GM12891 (cell line): ENCODE results near the gene DNASE2B.

Experiments used
- DNase-seq: peaks from one replicate; pipeline ENCODE4 v3.0.0; 2011; ENCODE audit warnings: low spot score; ENCODE audit not compliant: insufficient read length
- FAIRE-seq: peaks from 2 replicates; lab custom pipeline; 2011; peaks lifted over from hg19 to GRCh38; lab: Jason Lieb, UNC
- PAX5 ChIP-seq: IDR thresholded peaks from 2 replicates; pipeline ENCODE4 v1.6.1; 2011; ENCODE audit warnings: low read length, moderate library complexity, mild to moderate bottlenecking; ENCODE audit not compliant: insufficient read depth, severe bottlenecking
- POLR2A ChIP-seq: IDR thresholded peaks from 2 replicates; pipeline ENCODE4 v1.6.1; 2011; ENCODE audit warnings: low read depth, low read length, control low read depth
- POLR2AphosphoS5 ChIP-seq: IDR thresholded peaks from 2 replicates; pipeline ENCODE4 v1.6.1; 2011; ENCODE audit warnings: low read depth, low read length, control low read depth
- POU2F2 ChIP-seq: IDR thresholded peaks from 2 replicates; pipeline ENCODE4 v1.6.1; 2011; ENCODE audit warnings: low read depth, mild to moderate bottlenecking, control low read depth, low read length, moderate library complexity
- SPI1 ChIP-seq: IDR thresholded peaks from 2 replicates; pipeline ENCODE4 v1.6.1; 2011; ENCODE audit warnings: low read depth, low read length, control low read depth
- TAF1 ChIP-seq: IDR thresholded peaks from 2 replicates; pipeline ENCODE4 v1.6.1; 2011; ENCODE audit warnings: low read depth, low read length, control low read depth

DNASE2B gene

GRCh38 chr1:84373436-84374141, 24.7 kb upstream of the DNASE2B start:
- DNase-seq (no peak), FAIRE-seq (no peak)
- TF ChIP-seq POLR2AphosphoS5 (no peak), POLR2A (no peak), SPI1 (no peak), PAX5 (no peak), POU2F2 (no peak), TAF1 (no peak)

- FAIRE-seq: no peak
- no peak for DNase-seq
Measured at GRCh38 chr1:84374991-84375696, 23.1 kb upstream of the DNASE2B start.

GRCh38 chr1:84376000-84376910, 22.0 kb upstream of the DNASE2B start:
- TF ChIP-seq PAX5 (no peak), SPI1 (no peak), POLR2AphosphoS5 (no peak)
- DNase-seq: no peak
- no peak for FAIRE-seq

More at GRCh38 chr1:84374991-84375696, 23.1 kb upstream of the DNASE2B start:
- TF ChIP-seq TAF1: no peak
- no peak for TF ChIP-seq POU2F2
- no peak for TF ChIP-seq POLR2A
- no peak for TF ChIP-seq SPI1
- no peak for TF ChIP-seq PAX5
- TF ChIP-seq POLR2AphosphoS5: no peak

- TF ChIP-seq PAX5 (no peak), SPI1 (no peak), POLR2A (no peak), POLR2AphosphoS5 (no peak), POU2F2 (no peak), TAF1 (no peak)
- DNase-seq (no peak), FAIRE-seq (no peak)
Measured at GRCh38 chr1:84377480-84378095, 20.7 kb upstream of the DNASE2B start.

GRCh38 chr1:84379138-84379916, 19.0 kb upstream of the DNASE2B start:
- DNase-seq (no peak), FAIRE-seq (no peak)
- TF ChIP-seq TAF1: no peak
- no peak for TF ChIP-seq SPI1
- TF ChIP-seq PAX5: no peak
- TF ChIP-seq POLR2AphosphoS5: no peak
- no peak for TF ChIP-seq POU2F2
- TF ChIP-seq POLR2A: no peak

GRCh38 chr1:84379917-84380180, 18.4 kb upstream of the DNASE2B start:
- FAIRE-seq (no peak), DNase-seq (no peak)
- TF ChIP-seq POU2F2 (no peak), PAX5 (no peak), SPI1 (no peak), POLR2A (no peak)

- FAIRE-seq (no peak), DNase-seq (no peak)
- no peak for TF ChIP-seq PAX5
- TF ChIP-seq POLR2AphosphoS5: no peak
- TF ChIP-seq SPI1: no peak
- TF ChIP-seq POLR2A: no peak
- no peak for TF ChIP-seq TAF1
- TF ChIP-seq POU2F2: no peak
Measured at GRCh38 chr1:84382127-84382526, 16.2 kb upstream of the DNASE2B start.

- FAIRE-seq (no peak), DNase-seq (no peak)
- TF ChIP-seq POU2F2 (no peak), POLR2AphosphoS5 (no peak), TAF1 (no peak), SPI1 (no peak), POLR2A (no peak), PAX5 (no peak)
Measured at GRCh38 chr1:84385347-84385746, 12.9 kb upstream of the DNASE2B start.
